Neural cell (in vitro differentiated cells): ENCODE measurements around the gene PHGDH.

Experiments used
- RAD21 ChIP-seq: fragments of 450-650 bp; conservative IDR thresholded peaks from 2 replicates; pipeline ENCODE4 v1.6.1; 2014; ENCODE audit warnings: antibody characterized with exemption, mild to moderate bottlenecking, moderate library complexity
- SMC3 ChIP-seq: fragments of 450-650 bp; conservative IDR thresholded peaks from 2 replicates; pipeline ENCODE4 v1.6.1; 2014; ENCODE audit warnings: antibody characterized with exemption, mild to moderate bottlenecking, moderate library complexity; ENCODE audit not compliant: poor library complexity
- TAF1 ChIP-seq: IDR thresholded peaks from 2 replicates; pipeline ENCODE4 v1.6.1; 2012; ENCODE audit warnings: low read depth
- TF ChIP-seq, protein P1 (sequence below): fragments of 450-650 bp; IDR thresholded peaks from 2 replicates; pipeline ENCODE4 v1.5.1; 2014; ENCODE audit warnings: antibody characterized with exemption, mild to moderate bottlenecking, moderate library complexity; ENCODE audit not compliant: poor library complexity, severe bottlenecking
- TF ChIP-seq, protein P2 (sequence below): IDR thresholded peaks from 2 replicates; pipeline ENCODE4 v1.6.1; 2012; ENCODE audit warnings: borderline replicate concordance

DNA sequence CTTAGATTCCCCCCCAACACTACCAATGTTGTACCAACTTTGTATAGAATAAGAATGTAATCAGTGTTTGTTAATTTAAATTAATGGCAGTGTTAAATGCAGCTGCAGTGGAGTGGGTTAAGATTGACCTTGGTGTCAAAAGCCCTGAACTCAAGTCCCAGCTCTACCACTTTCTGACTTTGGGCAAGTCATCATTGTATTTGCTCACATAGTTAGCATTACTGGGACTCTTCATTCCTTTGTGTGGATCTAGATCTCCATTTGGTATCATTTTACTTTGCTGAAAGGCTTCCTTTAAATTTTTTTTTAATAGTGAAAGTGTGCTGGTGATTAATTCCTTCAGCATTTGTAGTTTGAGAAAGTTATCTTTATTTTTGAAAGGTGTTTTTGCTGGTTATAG lies 22.2 kb upstream of the PHGDH start:
- TF ChIP-seq, protein P1, sequence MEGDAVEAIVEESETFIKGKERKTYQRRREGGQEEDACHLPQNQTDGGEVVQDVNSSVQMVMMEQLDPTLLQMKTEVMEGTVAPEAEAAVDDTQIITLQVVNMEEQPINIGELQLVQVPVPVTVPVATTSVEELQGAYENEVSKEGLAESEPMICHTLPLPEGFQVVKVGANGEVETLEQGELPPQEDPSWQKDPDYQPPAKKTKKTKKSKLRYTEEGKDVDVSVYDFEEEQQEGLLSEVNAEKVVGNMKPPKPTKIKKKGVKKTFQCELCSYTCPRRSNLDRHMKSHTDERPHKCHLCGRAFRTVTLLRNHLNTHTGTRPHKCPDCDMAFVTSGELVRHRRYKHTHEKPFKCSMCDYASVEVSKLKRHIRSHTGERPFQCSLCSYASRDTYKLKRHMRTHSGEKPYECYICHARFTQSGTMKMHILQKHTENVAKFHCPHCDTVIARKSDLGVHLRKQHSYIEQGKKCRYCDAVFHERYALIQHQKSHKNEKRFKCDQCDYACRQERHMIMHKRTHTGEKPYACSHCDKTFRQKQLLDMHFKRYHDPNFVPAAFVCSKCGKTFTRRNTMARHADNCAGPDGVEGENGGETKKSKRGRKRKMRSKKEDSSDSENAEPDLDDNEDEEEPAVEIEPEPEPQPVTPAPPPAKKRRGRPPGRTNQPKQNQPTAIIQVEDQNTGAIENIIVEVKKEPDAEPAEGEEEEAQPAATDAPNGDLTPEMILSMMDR: no peak
- TF ChIP-seq SMC3: no peak
- TF ChIP-seq, protein P2, sequence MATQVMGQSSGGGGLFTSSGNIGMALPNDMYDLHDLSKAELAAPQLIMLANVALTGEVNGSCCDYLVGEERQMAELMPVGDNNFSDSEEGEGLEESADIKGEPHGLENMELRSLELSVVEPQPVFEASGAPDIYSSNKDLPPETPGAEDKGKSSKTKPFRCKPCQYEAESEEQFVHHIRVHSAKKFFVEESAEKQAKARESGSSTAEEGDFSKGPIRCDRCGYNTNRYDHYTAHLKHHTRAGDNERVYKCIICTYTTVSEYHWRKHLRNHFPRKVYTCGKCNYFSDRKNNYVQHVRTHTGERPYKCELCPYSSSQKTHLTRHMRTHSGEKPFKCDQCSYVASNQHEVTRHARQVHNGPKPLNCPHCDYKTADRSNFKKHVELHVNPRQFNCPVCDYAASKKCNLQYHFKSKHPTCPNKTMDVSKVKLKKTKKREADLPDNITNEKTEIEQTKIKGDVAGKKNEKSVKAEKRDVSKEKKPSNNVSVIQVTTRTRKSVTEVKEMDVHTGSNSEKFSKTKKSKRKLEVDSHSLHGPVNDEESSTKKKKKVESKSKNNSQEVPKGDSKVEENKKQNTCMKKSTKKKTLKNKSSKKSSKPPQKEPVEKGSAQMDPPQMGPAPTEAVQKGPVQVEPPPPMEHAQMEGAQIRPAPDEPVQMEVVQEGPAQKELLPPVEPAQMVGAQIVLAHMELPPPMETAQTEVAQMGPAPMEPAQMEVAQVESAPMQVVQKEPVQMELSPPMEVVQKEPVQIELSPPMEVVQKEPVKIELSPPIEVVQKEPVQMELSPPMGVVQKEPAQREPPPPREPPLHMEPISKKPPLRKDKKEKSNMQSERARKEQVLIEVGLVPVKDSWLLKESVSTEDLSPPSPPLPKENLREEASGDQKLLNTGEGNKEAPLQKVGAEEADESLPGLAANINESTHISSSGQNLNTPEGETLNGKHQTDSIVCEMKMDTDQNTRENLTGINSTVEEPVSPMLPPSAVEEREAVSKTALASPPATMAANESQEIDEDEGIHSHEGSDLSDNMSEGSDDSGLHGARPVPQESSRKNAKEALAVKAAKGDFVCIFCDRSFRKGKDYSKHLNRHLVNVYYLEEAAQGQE: no peak
- TF ChIP-seq TAF1: no peak
- TF ChIP-seq RAD21: no peak
